ENCODE results near the gene KLK13.
A peak's percentile ranks its signal among the peaks of the same experiment; 100 is the strongest.

Gene KLK13, protein sequence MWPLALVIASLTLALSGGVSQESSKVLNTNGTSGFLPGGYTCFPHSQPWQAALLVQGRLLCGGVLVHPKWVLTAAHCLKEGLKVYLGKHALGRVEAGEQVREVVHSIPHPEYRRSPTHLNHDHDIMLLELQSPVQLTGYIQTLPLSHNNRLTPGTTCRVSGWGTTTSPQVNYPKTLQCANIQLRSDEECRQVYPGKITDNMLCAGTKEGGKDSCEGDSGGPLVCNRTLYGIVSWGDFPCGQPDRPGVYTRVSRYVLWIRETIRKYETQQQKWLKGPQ

DNA sequence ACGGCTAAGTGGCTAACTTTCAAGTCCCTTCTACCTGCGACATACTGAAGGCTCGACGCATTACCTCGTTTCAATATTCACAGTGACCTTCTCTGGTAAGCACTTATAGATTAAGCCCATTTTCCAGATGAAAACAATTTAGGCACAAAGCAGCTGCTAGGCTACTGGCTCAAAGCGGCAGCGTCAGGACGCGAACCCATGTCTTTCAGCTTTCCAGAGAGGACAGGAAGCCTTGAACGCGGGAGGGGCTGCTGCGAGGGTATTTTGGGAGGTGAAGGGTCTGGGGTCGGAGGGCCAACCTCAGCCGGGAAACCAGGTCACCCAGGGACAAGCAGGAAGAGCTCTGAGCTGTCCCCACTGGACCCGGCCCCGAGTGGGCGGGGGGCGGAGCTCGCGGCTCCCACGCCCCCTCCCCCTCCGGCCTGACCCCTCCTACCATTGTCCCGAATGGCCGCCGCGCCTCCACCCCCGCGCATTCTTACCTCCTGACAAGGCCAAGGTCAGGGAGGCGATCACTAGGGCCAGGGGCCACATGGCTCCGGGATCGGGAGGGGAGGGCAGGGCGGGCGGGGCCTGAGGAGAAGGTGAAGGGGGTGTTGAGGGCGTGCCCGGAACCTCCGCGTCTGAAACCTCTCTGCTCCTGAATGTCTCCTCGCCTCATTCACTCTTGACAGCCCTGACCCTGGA, at the start of gene KLK13:
KLK13 (minus strand) TSS at position 559 of the 687 bp plus-strand sequence; CDS start at position 534, 25 bp downstream.
- Histone ChIP-seq H3K9ac (ENCODE audit: low read depth, low read length) (peak within 1 kb of the TSS; percentile 51; the same call in 1 of the 2 replicates), H3K4me1 (ENCODE audit: insufficient read depth, low read length) (no peaks in the 10 kb centered on the region), H3K4me3 (ENCODE audit: low read length) (peak within 1 kb of the TSS; percentile 82), H3K36me3 (ENCODE audit: insufficient read depth, low read depth, low read length) (no peaks in the 10 kb centered on the region), H3K9me3 (ENCODE audit: insufficient read depth, low read depth, low read length) (no peaks in the 10 kb centered on the region), H3K27ac (ENCODE audit: low read length) (no peak within 1 kb of the TSS), H3K27me3 (ENCODE audit: insufficient read depth, low read length) (peaks cover 17% of the 10 kb centered on the region)

DNA sequence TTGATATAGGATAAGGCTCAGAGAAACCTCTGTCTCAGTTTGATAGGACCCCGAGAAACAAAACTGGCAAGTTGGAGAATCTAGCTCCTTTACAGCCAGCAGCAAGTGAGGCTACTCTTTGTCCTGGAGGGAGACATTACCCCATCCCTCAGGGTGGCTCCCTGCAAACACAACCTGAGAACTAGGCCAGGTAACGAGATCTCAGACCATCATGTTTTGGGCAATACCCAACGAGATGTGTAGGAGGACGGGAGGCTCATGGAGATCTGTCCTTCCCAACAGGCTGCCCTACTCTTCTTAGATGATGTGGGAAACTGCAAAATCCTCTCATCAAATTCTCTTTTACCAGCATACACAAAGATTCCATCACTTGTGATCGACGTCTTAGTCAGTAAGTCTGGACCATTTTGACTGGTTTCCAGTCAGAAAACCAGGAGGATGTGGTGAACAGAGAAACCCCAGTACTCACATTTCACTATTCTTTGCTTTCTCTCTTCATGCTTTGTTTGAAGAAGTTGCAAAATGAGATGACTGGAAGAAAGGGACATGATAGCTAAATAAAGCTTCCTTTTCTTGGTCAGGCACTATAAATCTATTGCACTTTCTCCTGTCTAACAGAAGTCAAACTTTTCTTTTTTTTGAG, 49.3 kb upstream of the KLK13 start:
- Histone ChIP-seq H3K9ac (ENCODE audit: low read depth, low read length) (no peak overlapping the region), H3K4me3 (ENCODE audit: low read length) (no peak overlapping the region), H3K4me1 (ENCODE audit: insufficient read depth, low read length) (no peaks in the 10 kb centered on the region), H3K9me3 (ENCODE audit: insufficient read depth, low read depth, low read length) (no peaks in the 10 kb centered on the region), H3K36me3 (ENCODE audit: insufficient read depth, low read depth, low read length) (no peaks in the 10 kb centered on the region), H3K27ac (ENCODE audit: low read length) (no peak overlapping the region), H3K27me3 (ENCODE audit: insufficient read depth, low read length) (peaks cover 42% of the 10 kb centered on the region)

DNA sequence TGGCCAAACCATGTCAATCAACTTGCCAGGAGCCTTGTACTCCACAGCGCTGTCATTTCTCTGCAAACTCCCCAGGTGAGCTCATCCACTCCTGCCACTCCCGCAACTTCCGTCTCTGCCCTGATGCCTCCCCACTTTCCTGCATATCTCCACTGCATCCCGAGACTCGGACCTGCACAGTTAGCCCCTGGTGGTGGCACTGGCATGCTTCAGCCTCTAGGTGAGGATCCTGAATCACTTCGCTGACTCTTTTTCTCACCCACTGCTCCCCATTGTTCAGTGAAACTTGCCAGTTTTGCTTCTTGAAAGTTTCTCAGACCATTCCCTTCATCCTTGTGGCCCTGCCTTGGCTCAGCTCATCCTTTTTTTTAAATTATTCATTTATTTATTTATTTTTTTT, 46.7 kb upstream of the KLK13 start:
- H3K36me3 ChIP-seq (ENCODE audit: insufficient read depth, low read depth, low read length): no peaks in the 10 kb centered on the region
- no peak overlapping the region for H3K9ac ChIP-seq (ENCODE audit: low read depth, low read length)
- H3K9me3 ChIP-seq (ENCODE audit: insufficient read depth, low read depth, low read length): no peaks in the 10 kb centered on the region
- no peak overlapping the region for H3K27ac ChIP-seq (ENCODE audit: low read length)
- H3K4me3 ChIP-seq (ENCODE audit: low read length): no peak overlapping the region
- H3K27me3 ChIP-seq (ENCODE audit: insufficient read depth, low read length): peaks cover 42% of the 10 kb centered on the region
- H3K4me1 ChIP-seq (ENCODE audit: insufficient read depth, low read length): no peaks in the 10 kb centered on the region; the same call in 1 of the 2 replicates

DNA sequence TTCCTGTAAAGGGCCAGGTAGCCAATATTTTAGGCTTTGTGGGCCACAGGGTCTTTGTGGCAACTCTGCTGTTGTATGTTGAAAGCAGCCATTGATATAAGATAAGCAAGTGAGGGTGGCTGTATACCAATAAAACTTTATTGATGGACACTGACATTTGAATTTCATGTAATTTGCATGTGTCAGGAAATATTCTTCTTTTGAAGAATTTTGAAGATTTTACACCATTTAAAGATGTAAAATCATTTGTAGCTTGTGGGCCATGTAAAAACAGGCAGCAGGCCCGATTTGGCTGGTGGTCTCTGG, 45.7 kb upstream of the KLK13 start:
- Histone ChIP-seq H3K27ac (ENCODE audit: low read length) (no peak overlapping the region), H3K27me3 (ENCODE audit: insufficient read depth, low read length) (peaks cover 42% of the 10 kb centered on the region), H3K9me3 (ENCODE audit: insufficient read depth, low read depth, low read length) (no peaks in the 10 kb centered on the region), H3K4me3 (ENCODE audit: low read length) (no peak overlapping the region), H3K36me3 (ENCODE audit: insufficient read depth, low read depth, low read length) (peaks cover 3% of the 10 kb centered on the region; the same call in 1 of the 2 replicates), H3K4me1 (ENCODE audit: insufficient read depth, low read length) (no peaks in the 10 kb centered on the region; the same call in 1 of the 2 replicates), H3K9ac (ENCODE audit: low read depth, low read length) (no peak overlapping the region)

DNA sequence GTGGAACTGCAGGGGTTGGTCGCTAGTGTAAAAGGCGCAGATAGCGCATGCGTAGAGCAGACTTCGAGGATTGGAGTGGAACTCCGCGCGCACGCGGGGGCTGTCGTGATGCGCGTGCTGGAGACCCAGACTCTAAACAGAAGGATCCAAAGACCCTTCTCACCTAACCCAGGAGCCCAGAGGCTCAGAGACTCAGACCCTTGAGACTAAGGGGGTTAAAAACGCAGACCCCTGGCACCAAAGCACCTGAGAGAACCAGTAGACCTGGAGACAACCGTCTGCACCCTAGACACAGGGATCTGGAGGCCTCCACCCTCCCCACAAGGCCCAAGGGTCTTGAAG, 43.9 kb upstream of the KLK13 start:
- H3K9me3 ChIP-seq (ENCODE audit: insufficient read depth, low read depth, low read length): no peaks in the 10 kb centered on the region
- peak overlapping the region; percentile 92 for H3K4me3 ChIP-seq (ENCODE audit: low read length)
- H3K9ac ChIP-seq (ENCODE audit: low read depth, low read length): no peak overlapping the region
- H3K36me3 ChIP-seq (ENCODE audit: insufficient read depth, low read depth, low read length): peaks cover 6% of the 10 kb centered on the region; the same call in 1 of the 2 replicates
- H3K27ac ChIP-seq (ENCODE audit: low read length): no peak overlapping the region
- no peaks in the 10 kb centered on the region; the same call in 1 of the 2 replicates for H3K4me1 ChIP-seq (ENCODE audit: insufficient read depth, low read length)
- peaks cover 34% of the 10 kb centered on the region for H3K27me3 ChIP-seq (ENCODE audit: insufficient read depth, low read length)

DNA sequence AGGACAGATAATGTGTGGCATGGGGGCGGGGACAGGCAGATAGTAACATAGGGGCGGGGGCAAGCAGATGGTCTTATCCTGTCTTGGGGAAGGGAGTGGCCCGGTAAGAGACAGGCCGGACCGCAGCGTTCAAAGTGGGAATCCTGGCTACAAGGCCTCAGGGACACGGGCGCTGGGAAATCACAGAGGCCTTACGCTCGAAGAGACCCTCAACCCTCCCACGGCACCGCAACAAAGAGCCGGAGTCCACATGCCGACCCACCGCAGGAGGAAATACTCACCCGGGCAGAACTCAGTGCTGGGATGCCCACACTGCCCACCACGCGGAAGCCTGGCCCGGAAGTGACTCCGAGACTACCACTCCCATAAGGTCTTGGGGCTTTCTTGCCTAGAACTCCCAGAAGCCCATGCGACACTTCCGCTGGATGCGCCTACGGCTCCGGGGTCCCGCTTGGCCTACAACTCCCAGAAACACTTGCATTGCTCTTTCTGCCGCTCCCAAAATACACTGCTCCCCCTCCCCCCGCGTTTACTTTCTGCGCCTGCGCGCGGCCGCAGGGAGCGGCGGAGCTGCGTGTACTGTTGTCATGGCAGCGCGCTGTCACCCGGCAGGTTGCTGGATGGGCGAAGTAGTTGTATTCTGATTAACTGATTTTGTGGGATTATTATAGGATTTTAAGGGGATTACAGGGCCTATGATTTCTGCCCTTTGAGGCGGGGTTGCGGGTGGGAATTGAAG, 43.3 kb upstream of the KLK13 start, which contains the start of gene CTU1:
CTU1 (minus strand) TSS at position 344 of the 739 bp plus-strand sequence. CDS start 3,840 bp downstream, outside the sequence.
- Histone ChIP-seq H3K4me3 (ENCODE audit: low read length) (peak within 1 kb of the TSS; percentile 92), H3K27me3 (ENCODE audit: insufficient read depth, low read length) (peaks cover 30% of the 10 kb centered on the region), H3K36me3 (ENCODE audit: insufficient read depth, low read depth, low read length) (peaks cover 9% of the 10 kb centered on the region; the same call in 1 of the 2 replicates), H3K27ac (ENCODE audit: low read length) (no peak within 1 kb of the TSS), H3K4me1 (ENCODE audit: insufficient read depth, low read length) (no peaks in the 10 kb centered on the region; the same call in 1 of the 2 replicates), H3K9ac (ENCODE audit: low read depth, low read length) (peak within 1 kb of the TSS; percentile 72; the same call in 1 of the 2 replicates), H3K9me3 (ENCODE audit: insufficient read depth, low read depth, low read length) (no peaks in the 10 kb centered on the region)

DNA sequence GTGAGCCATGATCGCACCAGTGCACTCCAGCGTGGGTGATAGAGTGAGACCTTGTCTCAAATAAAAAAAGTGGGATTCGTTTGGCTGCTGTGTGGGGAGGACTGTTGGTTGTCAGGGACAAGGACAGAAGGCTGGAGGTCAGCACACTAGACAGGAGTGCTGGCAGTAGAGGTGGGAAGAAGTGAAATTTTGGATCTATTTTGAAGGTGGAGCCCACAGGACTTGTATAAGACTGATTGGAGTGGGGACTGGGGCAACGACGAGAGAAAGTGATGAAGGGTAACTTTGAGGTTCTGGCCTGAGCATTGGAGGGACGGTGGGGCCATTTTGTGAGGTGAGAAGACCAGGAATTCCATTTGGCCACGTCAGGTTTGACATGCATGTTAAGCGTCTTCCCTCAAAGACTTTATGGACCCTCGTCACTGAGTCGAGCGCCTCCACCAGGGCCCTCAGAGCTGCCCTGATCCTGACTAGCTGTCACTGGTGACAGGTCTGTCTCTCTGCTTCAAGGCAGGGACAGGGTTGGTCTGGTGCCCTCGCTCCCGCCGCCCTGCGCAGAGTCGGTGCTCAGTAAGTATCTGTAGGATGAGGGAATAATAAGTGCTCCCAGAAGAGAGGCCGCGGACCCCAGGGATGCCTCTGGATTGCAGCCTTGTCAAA, 42.6 kb upstream of the KLK13 start:
- H3K27ac ChIP-seq (ENCODE audit: low read length): no peak overlapping the region
- peak overlapping the region; percentile 92 for H3K4me3 ChIP-seq (ENCODE audit: low read length)
- H3K4me1 ChIP-seq (ENCODE audit: insufficient read depth, low read length): no peaks in the 10 kb centered on the region; the same call in 1 of the 2 replicates
- no peaks in the 10 kb centered on the region for H3K9me3 ChIP-seq (ENCODE audit: insufficient read depth, low read depth, low read length)
- H3K36me3 ChIP-seq (ENCODE audit: insufficient read depth, low read depth, low read length): peaks cover 14% of the 10 kb centered on the region; the same call in 1 of the 2 replicates
- H3K9ac ChIP-seq (ENCODE audit: low read depth, low read length): peak overlapping the region; percentile 72; the same call in 1 of the 2 replicates
- H3K27me3 ChIP-seq (ENCODE audit: insufficient read depth, low read length): peaks cover 26% of the 10 kb centered on the region

DNA sequence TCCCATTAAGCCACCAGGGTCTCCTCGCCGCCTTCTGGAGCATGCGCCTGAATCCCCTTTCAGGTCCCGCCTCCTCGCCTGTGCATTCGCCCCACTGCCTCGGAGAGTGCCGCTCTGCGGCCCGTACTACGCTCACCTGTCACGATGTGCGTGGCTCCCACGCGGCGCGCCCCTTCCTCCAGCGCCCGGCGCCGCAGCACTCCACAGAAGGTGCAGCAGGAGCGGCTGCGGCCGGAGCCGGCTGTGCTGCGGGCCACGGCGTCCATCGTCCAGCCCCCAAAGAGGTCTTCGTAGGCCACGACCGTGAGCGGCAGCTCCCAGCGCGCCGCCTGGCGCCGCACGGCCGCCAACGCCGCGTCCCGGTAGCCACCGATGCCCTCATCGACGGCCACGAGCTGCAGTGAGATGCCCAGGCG, 39.0 kb upstream of the KLK13 start:
- no peak overlapping the region for H3K4me3 ChIP-seq (ENCODE audit: low read length)
- no peaks in the 10 kb centered on the region for H3K9me3 ChIP-seq (ENCODE audit: insufficient read depth, low read depth, low read length)
- no peak overlapping the region for H3K9ac ChIP-seq (ENCODE audit: low read depth, low read length)
- no peak overlapping the region for H3K27ac ChIP-seq (ENCODE audit: low read length)
- H3K4me1 ChIP-seq (ENCODE audit: insufficient read depth, low read length): no peaks in the 10 kb centered on the region; the same call in 1 of the 2 replicates
- peaks cover 14% of the 10 kb centered on the region; the same call in 1 of the 2 replicates for H3K36me3 ChIP-seq (ENCODE audit: insufficient read depth, low read depth, low read length)
- no peaks in the 10 kb centered on the region for H3K27me3 ChIP-seq (ENCODE audit: insufficient read depth, low read length)

DNA sequence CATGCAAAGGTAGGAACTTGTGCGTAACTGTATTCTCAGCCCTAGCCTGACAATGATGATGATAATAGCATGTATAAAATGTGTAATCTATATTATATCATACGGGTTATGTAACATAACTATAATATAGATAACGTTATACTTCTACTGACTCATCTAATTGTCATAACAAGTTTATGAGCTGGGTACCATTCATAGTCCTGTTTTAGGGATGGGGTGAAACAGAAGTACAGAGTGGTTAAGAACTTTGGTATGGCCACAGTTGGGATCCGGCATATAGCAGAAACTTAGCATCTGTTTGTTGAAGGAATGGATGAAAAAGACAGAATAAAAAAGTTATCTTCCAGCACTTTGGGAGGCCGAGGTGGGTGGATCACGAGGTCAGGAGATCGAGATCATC, 38.1 kb upstream of the KLK13 start:
- H3K9me3 ChIP-seq (ENCODE audit: insufficient read depth, low read depth, low read length): no peaks in the 10 kb centered on the region
- H3K27me3 ChIP-seq (ENCODE audit: insufficient read depth, low read length): no peaks in the 10 kb centered on the region
- H3K36me3 ChIP-seq (ENCODE audit: insufficient read depth, low read depth, low read length): peaks cover 14% of the 10 kb centered on the region; the same call in 1 of the 2 replicates
- no peaks in the 10 kb centered on the region; the same call in 1 of the 2 replicates for H3K4me1 ChIP-seq (ENCODE audit: insufficient read depth, low read length)
- H3K9ac ChIP-seq (ENCODE audit: low read depth, low read length): no peak overlapping the region
- no peak overlapping the region for H3K4me3 ChIP-seq (ENCODE audit: low read length)
- no peak overlapping the region for H3K27ac ChIP-seq (ENCODE audit: low read length)

DNA sequence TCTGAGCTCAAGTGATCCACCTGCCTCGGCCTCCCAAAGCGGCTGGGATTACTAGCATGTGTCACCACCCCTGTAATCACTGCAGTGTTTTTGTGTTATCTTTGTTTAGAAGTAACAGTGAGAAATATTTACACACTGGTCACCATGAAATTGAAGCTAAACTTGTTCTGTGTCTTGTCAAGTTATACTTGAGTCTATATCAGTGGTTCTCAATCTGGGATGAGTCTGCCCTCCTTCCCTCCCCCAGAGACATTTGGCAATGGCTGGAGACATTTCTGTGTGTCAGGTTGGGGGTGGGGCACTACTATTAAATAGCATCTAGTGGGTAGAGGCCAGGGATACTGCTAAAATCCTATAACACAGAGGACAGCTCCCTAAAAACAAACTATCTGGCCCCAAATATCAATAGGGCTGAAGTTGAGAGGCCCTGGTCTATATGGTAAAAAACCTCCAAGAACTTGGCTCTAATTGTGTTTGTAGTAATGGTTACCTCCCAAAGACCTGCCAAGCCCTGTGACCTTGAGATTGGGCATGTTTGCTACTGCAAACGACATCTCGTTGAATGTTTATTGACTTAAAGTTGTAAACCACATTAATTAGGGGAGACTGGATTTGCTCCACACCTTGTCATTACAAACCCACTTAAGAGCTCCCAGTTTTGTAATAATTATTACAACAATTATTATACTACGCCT, 36.4 kb upstream of the KLK13 start:
- Histone ChIP-seq H3K4me1 (ENCODE audit: insufficient read depth, low read length) (no peaks in the 10 kb centered on the region), H3K4me3 (ENCODE audit: low read length) (no peak overlapping the region), H3K9me3 (ENCODE audit: insufficient read depth, low read depth, low read length) (no peaks in the 10 kb centered on the region), H3K27ac (ENCODE audit: low read length) (no peak overlapping the region), H3K36me3 (ENCODE audit: insufficient read depth, low read depth, low read length) (peaks cover 14% of the 10 kb centered on the region; the same call in 1 of the 2 replicates), H3K9ac (ENCODE audit: low read depth, low read length) (no peak overlapping the region), H3K27me3 (ENCODE audit: insufficient read depth, low read length) (no peaks in the 10 kb centered on the region)

Data from iPS-20b (cell line).